GM18498 (cell line): ENCODE measurements around the gene KDM5B.

Experiments
- ATAC-seq: cut with Tn5 transposase; IDR thresholded peaks from one replicate; pipeline ENCODE4 v1.9.1; 2021; ENCODE audit warnings: mild to moderate bottlenecking, moderate library complexity; ENCODE audit not compliant: unreplicated experiment

The KDM5B gene

DNA sequence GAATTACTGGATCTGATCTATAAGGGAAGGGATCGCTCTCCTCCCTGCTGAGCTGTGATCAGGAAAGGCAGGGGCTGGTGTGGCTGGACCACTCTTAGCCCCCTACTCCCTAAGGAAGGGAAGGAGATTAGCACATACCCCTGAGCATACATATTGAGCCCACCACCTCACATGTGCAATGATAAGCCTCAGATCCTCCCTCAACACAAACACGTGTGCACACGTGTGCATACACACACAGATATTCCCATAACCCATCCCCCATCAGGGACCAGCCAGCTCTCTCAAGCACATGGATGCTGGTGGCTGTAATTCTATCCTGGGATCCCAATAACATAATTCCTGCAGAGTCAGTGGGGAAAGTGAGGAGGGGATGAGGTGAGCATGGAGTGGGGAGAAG is 119.1 kb downstream of the KDM5B start:
- no peak for ATAC-seq

- no peak for ATAC-seq
These were observed 119.8 kb downstream of the KDM5B start for GRCh38 chr1:202688401-202688800.

GRCh38 chr1:202687798-202688197 is 120.4 kb downstream of the KDM5B start:
- no peak for ATAC-seq

GRCh38 chr1:202687370-202687769 is 120.9 kb downstream of the KDM5B start:
- no peak for ATAC-seq

- no peak for ATAC-seq
These were observed 122.6 kb downstream of the KDM5B start for GRCh38 chr1:202685641-202686040.

GRCh38 chr1:202684716-202685115 is 123.5 kb downstream of the KDM5B start:
- no peak for ATAC-seq

- ATAC-seq, result no peak
These were observed 125.2 kb downstream of the KDM5B start for GRCh38 chr1:202683029-202683428.

GRCh38 chr1:202682477-202682876 is 125.7 kb downstream of the KDM5B start:
- no peak for ATAC-seq

GRCh38 chr1:202681736-202682420 is 126.3 kb downstream of the KDM5B start:
- ATAC-seq, result no peak

- no peak for ATAC-seq
These were observed 127.5 kb downstream of the KDM5B start for GRCh38 chr1:202680586-202681352.

DNA sequence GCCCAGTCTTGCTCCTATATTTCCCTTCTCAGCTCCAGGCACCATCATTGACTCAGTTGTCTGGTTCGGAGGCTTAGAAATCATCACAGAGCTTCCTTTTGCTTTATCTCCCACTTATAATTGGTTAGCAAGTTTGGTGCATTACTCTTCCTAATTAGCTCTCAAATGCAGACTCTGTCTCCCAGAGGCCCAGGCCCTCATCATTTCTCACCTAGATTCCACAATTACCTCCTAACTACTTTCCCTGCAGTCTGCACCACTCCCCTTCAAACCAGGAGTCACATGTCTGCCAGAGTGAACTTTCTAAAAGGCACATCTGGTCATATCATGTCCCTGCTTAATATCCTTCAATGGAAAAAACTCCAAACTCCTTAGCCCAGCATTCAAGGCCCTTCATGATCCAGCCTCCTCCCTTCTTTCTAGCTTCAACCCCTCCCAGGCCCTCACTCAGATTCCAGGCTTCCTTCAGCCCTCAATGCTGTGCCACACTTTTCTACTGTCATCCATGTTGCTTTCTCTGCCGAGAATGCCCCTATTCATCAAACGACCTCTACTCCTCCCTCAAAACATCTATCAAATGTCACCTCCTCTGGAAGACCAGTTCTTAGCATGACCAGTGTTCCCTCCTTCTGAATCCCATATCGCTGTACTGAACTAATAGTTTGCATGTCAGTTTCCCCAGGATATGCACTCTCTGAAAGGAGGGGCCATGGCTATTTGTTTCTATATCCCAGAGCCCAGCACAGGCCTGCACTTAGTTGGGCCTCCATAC is 128.6 kb downstream of the KDM5B start:
- no peak for ATAC-seq

DNA sequence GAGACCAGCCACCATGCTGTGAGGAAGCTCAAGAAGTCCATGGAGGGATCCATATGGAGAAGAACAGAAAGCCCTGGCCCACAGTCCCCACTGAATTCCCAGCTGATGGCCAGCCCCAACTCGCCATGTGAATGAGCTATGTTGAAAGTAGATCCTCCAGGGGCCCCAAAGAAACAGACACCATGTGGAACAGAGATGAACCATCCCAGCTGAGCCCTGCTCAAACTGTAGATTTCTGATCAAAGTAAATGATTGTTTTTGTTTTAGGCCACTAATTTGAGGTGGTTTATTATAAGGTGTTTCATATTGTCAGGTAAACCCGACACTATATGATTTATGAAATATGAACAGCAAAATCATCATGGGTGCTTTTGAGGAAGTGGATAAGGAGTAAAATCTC is 130.8 kb downstream of the KDM5B start:
- no peak for ATAC-seq
